Measurements from ENCODE around the gene PDSS2.

Gene PDSS2

GRCh38 chr6:107399935-107400334 lies 59.4 kb downstream of the PDSS2 start:
- Histone ChIP-seq H2AK5ac (ENCODE audit: low read length, severe bottlenecking) (no peak overlapping the region), H3K4me1 (ENCODE audit: control insufficient read depth, insufficient read depth, low read depth, low read length) (no peaks in the 10 kb centered on the region), H3K4ac (ENCODE audit: low read depth in 1 of 2, low read length in 2 of 2) (no peak overlapping the region), H3K27ac (ENCODE audit: low read length, poor library complexity, severe bottlenecking) (no peak overlapping the region), H3K36me3 (ENCODE audit: control insufficient read depth in 1 of 2, insufficient read depth in 2 of 2, low read depth in 1 of 2, low read length in 2 of 2) (peaks cover 4 to 5% of the 10 kb centered on the region in 2 experiments), H4K8ac (ENCODE audit: low read length) (no peak overlapping the region), H3K14ac (ENCODE audit: low read length in 2 of 2) (no peak overlapping the region), H3K9ac (ENCODE audit: low read length) (no peak overlapping the region), H3K79me1 (replicated peaks; ENCODE audit: low read length, poor library complexity, severe bottlenecking) (peaks cover 30% of the 10 kb centered on the region), H3K18ac (ENCODE audit: low read depth in 1 of 2, low read length in 2 of 2) (no peak overlapping the region), H3K9me3 (ENCODE audit: control insufficient read depth, low read length) (peaks cover 20% of the 10 kb centered on the region), H2AFZ (ENCODE audit: low read depth, low read length) (no peak overlapping the region), H2BK120ac (ENCODE audit: low read depth, low read length) (no peak overlapping the region), H3K4me3 (ENCODE audit: insufficient read depth in 1 of 2, low read depth in 1 of 2, low read length in 2 of 2) (no peak overlapping the region), H2BK5ac (ENCODE audit: low read depth, low read length, poor library complexity, severe bottlenecking) (no peak overlapping the region), H2BK12ac (ENCODE audit: low read length in 2 of 2) (no peak overlapping the region), H3K23ac (ENCODE audit: low read length in 2 of 2) (no peak overlapping the region), H3K27me3 (ENCODE audit: control insufficient read depth in 1 of 2, insufficient read depth in 1 of 2, low read length in 2 of 2) (no peaks in the 10 kb centered on the region), H3K4me2 (ENCODE audit: low read length, poor library complexity, severe bottlenecking) (no peak overlapping the region), H2BK15ac (ENCODE audit: low read depth, poor library complexity, severe bottlenecking) (no peak overlapping the region), H4K91ac (ENCODE audit: low read length) (no peak overlapping the region)
- DNase-seq, result no peak
- WGBS, result 92% methylated on average over 1 of the region's 1 CpG

- DNase-seq, result no peak
- no peak overlapping the region for H2BK5ac ChIP-seq (ENCODE audit: low read depth, low read length, poor library complexity, severe bottlenecking)
Observed at GRCh38 chr6:107398001-107398400, 61.4 kb downstream of the PDSS2 start.

GRCh38 chr6:107396211-107396610 lies 63.2 kb downstream of the PDSS2 start:
- Histone ChIP-seq H3K4me1 (ENCODE audit: control insufficient read depth, insufficient read depth, low read depth, low read length) (no peaks in the 10 kb centered on the region), H3K4me3 (ENCODE audit: insufficient read depth in 1 of 2, low read depth in 1 of 2, low read length in 2 of 2) (no peak overlapping the region), H4K91ac (ENCODE audit: low read length) (no peak overlapping the region), H3K9ac (ENCODE audit: low read length) (no peak overlapping the region), H3K36me3 (ENCODE audit: control insufficient read depth in 1 of 2, insufficient read depth in 2 of 2, low read depth in 1 of 2, low read length in 2 of 2) (peaks cover 0 to 12% of the 10 kb centered on the region in 2 experiments), H3K27ac (ENCODE audit: low read length, poor library complexity, severe bottlenecking) (no peak overlapping the region), H3K4ac (ENCODE audit: low read depth in 1 of 2, low read length in 2 of 2) (no peak overlapping the region), H3K4me2 (ENCODE audit: low read length, poor library complexity, severe bottlenecking) (no peak overlapping the region), H2BK5ac (ENCODE audit: low read depth, low read length, poor library complexity, severe bottlenecking) (no peak overlapping the region), H2BK15ac (ENCODE audit: low read depth, poor library complexity, severe bottlenecking) (no peak overlapping the region), H2BK12ac (ENCODE audit: low read length in 2 of 2) (no peak overlapping the region), H3K23ac (ENCODE audit: low read length in 2 of 2) (no peak overlapping the region), H2AK5ac (ENCODE audit: low read length, severe bottlenecking) (no peak overlapping the region), H3K79me1 (replicated peaks; ENCODE audit: low read length, poor library complexity, severe bottlenecking) (peaks cover 22% of the 10 kb centered on the region), H3K9me3 (ENCODE audit: control insufficient read depth, low read length) (peaks cover 29% of the 10 kb centered on the region), H3K14ac (ENCODE audit: low read length in 2 of 2) (no peak overlapping the region), H2AFZ (ENCODE audit: low read depth, low read length) (no peak overlapping the region), H3K27me3 (ENCODE audit: control insufficient read depth in 1 of 2, insufficient read depth in 1 of 2, low read length in 2 of 2) (no peaks in the 10 kb centered on the region), H2BK120ac (ENCODE audit: low read depth, low read length) (no peak overlapping the region), H4K8ac (ENCODE audit: low read length) (no peak overlapping the region), H3K18ac (ENCODE audit: low read depth in 1 of 2, low read length in 2 of 2) (no peak overlapping the region)
- WGBS, result 100% methylated on average over 1 of the region's 1 CpG
- DNase-seq, result no peak

More at GRCh38 chr6:107398001-107398400, 61.4 kb downstream of the PDSS2 start:
- Histone ChIP-seq H3K4me1 (ENCODE audit: control insufficient read depth, insufficient read depth, low read depth, low read length) (no peaks in the 10 kb centered on the region), H3K4me2 (ENCODE audit: low read length, poor library complexity, severe bottlenecking) (no peak overlapping the region), H3K27ac (ENCODE audit: low read length, poor library complexity, severe bottlenecking) (no peak overlapping the region), H2BK120ac (ENCODE audit: low read depth, low read length) (no peak overlapping the region), H3K18ac (ENCODE audit: low read depth in 1 of 2, low read length in 2 of 2) (no peak overlapping the region), H4K91ac (ENCODE audit: low read length) (no peak overlapping the region), H3K14ac (ENCODE audit: low read length in 2 of 2) (no peak overlapping the region), H4K8ac (ENCODE audit: low read length) (no peak overlapping the region), H3K36me3 (ENCODE audit: control insufficient read depth in 1 of 2, insufficient read depth in 2 of 2, low read depth in 1 of 2, low read length in 2 of 2) (peaks cover 0 to 17% of the 10 kb centered on the region in 2 experiments), H3K9ac (ENCODE audit: low read length) (no peak overlapping the region), H3K9me3 (ENCODE audit: control insufficient read depth, low read length) (peaks cover 34% of the 10 kb centered on the region), H2BK15ac (ENCODE audit: low read depth, poor library complexity, severe bottlenecking) (no peak overlapping the region), H3K79me1 (replicated peaks; ENCODE audit: low read length, poor library complexity, severe bottlenecking) (peaks cover 22% of the 10 kb centered on the region), H3K27me3 (ENCODE audit: control insufficient read depth in 1 of 2, insufficient read depth in 1 of 2, low read length in 2 of 2) (no peaks in the 10 kb centered on the region), H3K4me3 (ENCODE audit: insufficient read depth in 1 of 2, low read depth in 1 of 2, low read length in 2 of 2) (no peak overlapping the region), H2BK12ac (ENCODE audit: low read length in 2 of 2) (no peak overlapping the region), H3K23ac (ENCODE audit: low read length in 2 of 2) (no peak overlapping the region), H2AK5ac (ENCODE audit: low read length, severe bottlenecking) (no peak overlapping the region), H2AFZ (ENCODE audit: low read depth, low read length) (no peak overlapping the region), H3K4ac (ENCODE audit: low read depth in 1 of 2, low read length in 2 of 2) (no peak overlapping the region)

- Histone ChIP-seq H3K4ac (ENCODE audit: low read depth in 1 of 2, low read length in 2 of 2) (no peak overlapping the region), H3K27ac (ENCODE audit: low read length, poor library complexity, severe bottlenecking) (no peak overlapping the region), H2AK5ac (ENCODE audit: low read length, severe bottlenecking) (no peak overlapping the region), H2BK12ac (ENCODE audit: low read length in 2 of 2) (no peak overlapping the region), H3K36me3 (ENCODE audit: control insufficient read depth in 1 of 2, insufficient read depth in 2 of 2, low read depth in 1 of 2, low read length in 2 of 2) (peaks cover 0 to 12% of the 10 kb centered on the region in 2 experiments), H3K14ac (ENCODE audit: low read length in 2 of 2) (no peak overlapping the region), H3K4me1 (ENCODE audit: control insufficient read depth, insufficient read depth, low read depth, low read length) (no peaks in the 10 kb centered on the region), H4K91ac (ENCODE audit: low read length) (no peak overlapping the region), H2BK120ac (ENCODE audit: low read depth, low read length) (no peak overlapping the region), H3K9ac (ENCODE audit: low read length) (no peak overlapping the region), H3K23ac (ENCODE audit: low read length in 2 of 2) (no peak overlapping the region), H2BK5ac (ENCODE audit: low read depth, low read length, poor library complexity, severe bottlenecking) (no peak overlapping the region), H3K4me2 (ENCODE audit: low read length, poor library complexity, severe bottlenecking) (no peak overlapping the region), H3K27me3 (ENCODE audit: control insufficient read depth in 1 of 2, insufficient read depth in 1 of 2, low read length in 2 of 2) (no peaks in the 10 kb centered on the region), H3K9me3 (ENCODE audit: control insufficient read depth, low read length) (peaks cover 26% of the 10 kb centered on the region), H2BK15ac (ENCODE audit: low read depth, poor library complexity, severe bottlenecking) (no peak overlapping the region), H3K79me1 (replicated peaks; ENCODE audit: low read length, poor library complexity, severe bottlenecking) (peaks cover 4% of the 10 kb centered on the region), H3K18ac (ENCODE audit: low read depth in 1 of 2, low read length in 2 of 2) (no peak overlapping the region), H2AFZ (ENCODE audit: low read depth, low read length) (no peak overlapping the region), H3K4me3 (ENCODE audit: insufficient read depth in 1 of 2, low read depth in 1 of 2, low read length in 2 of 2) (no peak overlapping the region), H4K8ac (ENCODE audit: low read length) (no peak overlapping the region)
- 100% methylated on average over 1 of the region's 2 CpGs for WGBS
- DNase-seq, result no peak
Observed at GRCh38 chr6:107392069-107392468, 67.3 kb downstream of the PDSS2 start.
